ENCODE results near the gene CD48. TPM values are rescaled to one million over a fixed set of nuclear protein-coding genes. Genes with fewer than 3 reads are reported as not detected.
"Not testable (repeated sequence)": the region's sequence is repeated elsewhere in the genome, so short reads cannot be mapped to it uniquely, and the experiment has no call there.

The CD48 gene
- total RNA-seq, 1 experiment from 2014 or later: not detected

GRCh38 chr1:160652924-160653619, 58.5 kb downstream of the CD48 start:
- DNase-seq (ENCODE audit: low spot score): no peak

DNA sequence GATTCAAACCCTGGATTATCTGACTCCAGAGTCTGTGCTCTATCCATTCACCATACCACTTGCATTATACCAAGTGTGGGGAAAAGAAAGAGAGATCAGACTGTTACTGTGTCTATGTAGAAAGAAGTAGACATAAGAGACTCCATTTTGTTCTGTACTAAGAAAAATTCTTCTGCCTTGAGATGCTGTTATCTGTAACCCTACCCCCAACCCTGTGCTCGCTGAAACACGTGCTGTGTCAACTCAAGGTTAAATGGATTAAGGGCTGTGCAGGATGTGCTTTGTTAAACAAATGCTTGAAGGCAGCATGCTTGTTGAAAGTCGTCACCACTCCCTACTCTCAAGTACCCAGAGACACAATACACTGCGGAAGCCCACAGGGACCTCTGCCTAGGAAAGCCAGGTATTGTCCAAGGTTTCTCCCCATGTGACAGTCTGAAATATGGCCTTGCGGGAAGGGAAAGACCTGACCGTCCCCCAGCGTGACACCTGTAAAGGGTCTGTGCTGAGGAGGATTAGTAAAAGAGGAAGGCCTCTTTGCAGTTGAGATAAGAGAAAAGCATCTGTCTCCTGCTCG, 59.5 kb downstream of the CD48 start:
- DNase-seq (ENCODE audit: low spot score): not testable (repeated sequence)

DNA sequence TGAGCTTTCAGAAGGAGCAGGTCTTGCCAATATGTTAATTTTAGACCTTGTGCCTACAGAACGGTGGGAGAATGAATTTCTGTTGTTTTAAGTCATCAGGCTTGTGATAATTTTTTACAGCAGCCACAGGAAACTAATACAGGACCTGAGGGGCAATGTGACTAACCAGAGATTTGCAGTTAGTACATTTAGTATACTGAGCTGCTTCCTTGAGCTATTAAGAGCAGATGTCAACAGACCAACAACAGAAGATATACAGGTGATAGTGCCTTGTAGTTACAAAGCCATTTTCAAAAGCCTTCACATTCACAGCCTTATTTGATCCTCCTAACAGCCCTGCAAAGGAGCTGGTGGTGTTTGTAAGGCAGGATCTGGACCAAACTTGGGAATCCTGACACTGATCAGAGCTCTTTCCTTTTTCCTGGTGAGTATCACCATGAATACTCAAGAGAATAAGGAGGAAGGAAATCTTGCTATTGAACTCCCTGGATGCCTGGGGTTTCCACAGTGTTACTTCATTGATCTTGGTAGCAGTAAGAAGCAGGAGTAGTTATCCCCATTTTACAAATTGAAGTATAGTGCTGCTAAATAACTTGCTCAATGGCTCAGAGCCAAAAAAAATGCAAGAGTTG, 60.1 kb downstream of the CD48 start:
- DNase-seq (ENCODE audit: low spot score): no peak

DNA sequence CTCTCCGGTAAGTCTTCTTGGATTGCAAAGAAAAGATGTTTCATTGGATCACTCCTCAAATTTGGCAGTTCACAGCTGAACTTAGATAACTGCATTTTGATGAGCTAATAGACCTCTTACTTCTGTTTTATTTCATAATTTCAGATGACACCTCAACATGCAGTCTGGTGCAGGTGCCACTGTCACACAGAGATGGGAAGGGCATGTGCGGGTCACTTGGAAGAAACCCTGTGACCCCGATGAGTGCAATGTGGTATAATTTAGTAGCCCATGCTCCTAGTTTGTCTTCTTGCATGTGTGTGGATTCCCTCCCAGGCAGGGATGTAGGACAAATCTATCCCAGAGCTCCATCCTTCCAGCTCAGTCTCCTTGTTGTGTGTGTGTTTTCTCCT, 64.3 kb downstream of the CD48 start:
- DNase-seq (ENCODE audit: low spot score): no peak

DNA sequence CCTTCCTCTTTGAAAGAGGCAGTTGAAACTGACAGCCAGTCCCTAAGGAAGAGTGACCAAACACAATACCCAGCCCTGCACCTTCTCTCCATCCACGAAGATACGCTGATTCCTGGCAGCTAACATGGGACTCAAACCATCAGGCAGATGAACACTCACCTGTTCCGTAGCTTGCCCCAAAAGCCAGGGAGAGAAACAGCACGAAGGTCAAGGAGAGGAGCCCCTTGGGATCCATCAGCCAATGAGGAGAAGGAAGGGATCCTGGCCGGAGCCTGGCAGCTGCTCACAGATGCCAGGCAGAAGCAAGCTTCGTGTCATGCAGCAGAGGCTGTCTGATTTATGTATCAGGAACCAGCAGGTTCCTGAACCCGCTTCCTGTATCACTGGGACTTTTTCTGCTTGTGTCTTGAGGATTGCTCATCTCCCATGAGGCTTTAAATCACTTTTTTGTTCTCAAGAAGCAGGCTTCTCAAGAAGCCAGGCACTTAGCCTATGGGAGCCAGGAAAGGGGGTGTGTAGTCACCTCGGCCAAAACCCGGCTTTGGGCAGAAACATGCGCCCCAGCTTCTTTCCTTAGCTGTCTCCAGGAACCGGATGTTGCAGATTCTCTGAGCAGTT, 64.8 kb downstream of the CD48 start, which contains the start of gene SLAMF1:
Gene SLAMF1, minus strand, starts transcription at position 334 of the 618 bp plus-strand sequence. Its CDS starts 99 bp downstream, at position 235.
- DNase-seq (ENCODE audit: low spot score): peak; percentile 92

DNA sequence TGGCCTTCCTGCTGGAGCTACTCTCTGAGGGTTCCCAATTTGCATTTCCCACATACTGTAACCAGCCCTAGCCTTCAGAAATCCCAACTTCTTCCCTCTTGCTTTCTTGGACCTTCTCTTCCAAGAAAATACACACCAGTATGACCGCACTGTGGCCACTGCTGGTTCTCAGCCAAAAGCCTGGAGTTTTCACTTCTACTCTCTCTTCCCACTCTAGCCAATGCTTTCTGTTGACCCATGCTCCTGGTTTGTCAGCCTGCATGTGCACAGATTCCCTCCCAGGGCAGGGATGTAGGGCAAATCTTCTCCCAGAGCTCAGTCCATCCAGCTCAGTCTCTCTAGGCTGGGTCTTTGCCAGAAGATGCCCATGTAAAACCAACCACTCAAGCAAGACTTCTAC, 65.4 kb downstream of the CD48 start:
- no peak for DNase-seq (ENCODE audit: low spot score)

GRCh38 chr1:160645386-160646130, 66.1 kb downstream of the CD48 start:
- DNase-seq (ENCODE audit: low spot score): no peak

DNA sequence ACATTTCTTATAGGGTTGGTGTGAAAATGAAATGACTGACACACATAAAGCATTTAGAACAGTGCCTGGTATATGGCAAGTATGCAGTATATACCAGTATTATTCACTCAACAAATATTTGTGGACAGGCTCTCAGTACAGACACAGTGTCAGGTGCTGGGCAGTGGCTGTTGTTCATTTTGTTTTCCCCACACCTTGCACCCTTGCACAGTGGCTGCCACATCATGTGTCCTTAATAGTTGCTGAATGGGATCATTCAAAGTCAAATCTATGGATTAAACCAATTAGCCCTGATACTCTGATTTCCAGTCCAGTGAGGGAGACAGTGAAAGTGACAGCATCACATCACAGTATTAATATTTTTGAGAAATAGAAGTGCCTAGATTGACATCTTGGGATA, 67.2 kb downstream of the CD48 start:
- DNase-seq (ENCODE audit: low spot score): no peak

GRCh38 chr1:160643138-160643537, 68.5 kb downstream of the CD48 start:
- no peak for DNase-seq (ENCODE audit: low spot score)

GRCh38 chr1:160642281-160642644, 69.4 kb downstream of the CD48 start:
- no peak for DNase-seq (ENCODE audit: low spot score)

- DNase-seq (ENCODE audit: low spot score): no peak
These were observed 70.0 kb downstream of the CD48 start for GRCh38 chr1:160641323-160642280.

GRCh38 chr1:160640359-160641123, 71.1 kb downstream of the CD48 start:
- no peak for DNase-seq (ENCODE audit: low spot score)

DNA sequence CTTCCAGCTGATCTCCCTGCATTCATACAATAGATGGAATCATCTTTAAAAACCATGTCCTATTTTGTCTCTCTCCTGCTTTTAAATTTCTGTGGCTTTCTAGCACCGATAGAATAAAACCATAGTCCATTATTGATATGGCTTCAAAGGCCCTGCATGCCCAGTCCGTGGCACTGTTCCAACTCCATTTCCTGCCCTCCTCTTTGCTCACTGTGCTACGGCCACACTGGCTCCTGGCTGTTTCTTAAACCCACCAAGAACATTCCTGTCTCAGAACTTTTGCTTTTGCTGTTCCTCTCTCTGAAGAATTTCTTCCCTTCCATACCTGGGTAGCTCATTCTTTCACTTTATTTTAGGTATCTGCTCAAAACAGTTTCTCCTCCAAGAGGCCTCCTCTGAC, 72.0 kb downstream of the CD48 start:
- peak; percentile 60 for DNase-seq (ENCODE audit: low spot score)

- DNase-seq (ENCODE audit: low spot score): no peak
These were observed 72.7 kb downstream of the CD48 start for GRCh38 chr1:160638926-160639325.

- DNase-seq (ENCODE audit: low spot score): no peak
These were observed 73.1 kb downstream of the CD48 start for GRCh38 chr1:160638540-160638857.

DNA sequence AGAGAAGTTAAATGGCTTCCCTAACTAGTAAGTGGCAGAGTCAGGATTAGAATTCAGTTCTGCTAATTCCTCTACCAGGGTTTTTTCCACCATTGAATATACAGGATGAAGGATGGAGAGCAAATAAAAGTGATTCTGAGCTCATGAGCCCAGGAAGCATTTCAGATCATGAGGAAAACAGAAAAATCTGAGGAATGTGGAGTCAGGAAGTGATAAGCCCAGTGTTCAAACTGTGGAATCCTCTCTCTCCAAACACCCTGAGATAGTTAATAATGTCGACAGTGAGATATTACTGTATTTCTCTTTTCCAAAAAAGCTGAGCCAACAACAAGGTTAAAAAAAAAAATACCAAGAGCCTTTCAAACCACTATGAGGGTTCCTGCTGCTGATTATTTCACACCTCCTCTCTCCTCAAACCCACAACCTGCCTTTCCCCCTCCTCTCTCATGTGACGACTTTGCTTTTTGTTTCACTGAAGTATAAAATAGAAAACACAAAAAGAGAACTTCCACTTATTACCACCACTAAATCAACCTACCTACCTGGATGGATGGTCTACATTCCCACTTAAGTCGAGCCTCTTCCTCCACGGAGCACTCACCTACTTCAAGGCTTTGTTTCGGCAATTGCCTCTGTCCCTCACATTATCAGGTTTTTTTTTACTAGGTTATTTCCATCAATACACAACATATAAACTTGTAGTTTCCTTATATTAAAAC, 73.6 kb downstream of the CD48 start:
- DNase-seq (ENCODE audit: low spot score): peak; percentile 89

GRCh38 chr1:160637065-160637464, 74.6 kb downstream of the CD48 start:
- no peak for DNase-seq (ENCODE audit: low spot score)

- DNase-seq (ENCODE audit: low spot score): no peak
These were observed 75.1 kb downstream of the CD48 start for GRCh38 chr1:160636547-160636946.

DNA sequence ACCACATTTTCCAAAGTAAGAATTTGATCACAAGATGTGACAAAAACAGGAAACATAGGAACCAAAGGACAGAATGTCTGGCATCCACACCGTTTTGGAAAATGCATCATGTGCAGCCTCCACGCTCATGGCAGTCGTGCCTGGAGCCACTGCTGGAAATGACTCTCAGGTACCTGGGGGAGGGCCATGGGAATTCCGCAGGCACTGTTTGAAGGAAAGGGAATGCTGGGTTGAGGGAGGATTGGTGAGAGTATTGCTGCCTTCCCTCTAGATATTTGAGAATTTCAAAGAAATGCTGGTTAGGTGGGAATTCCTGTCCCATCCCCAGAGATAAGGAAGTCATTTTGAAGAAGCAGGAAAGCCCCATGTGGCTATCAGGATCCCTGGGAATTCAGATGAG, 75.5 kb downstream of the CD48 start:
- DNase-seq (ENCODE audit: low spot score): no peak

Data from A172 (cell line).